A204.1 (cell line): Measurements from ENCODE around the gene KATNIP.

Source experiments
- FAIRE-seq: peaks from 2 replicates; lab custom pipeline; 2012; peaks lifted over from hg19 to GRCh38; lab: Jason Lieb, UNC

Gene KATNIP

GRCh38 chr16:27549746-27550581 lies at the start of gene KATNIP, which contains the start of gene GTF3C1:
KATNIP (plus strand) TSS chr16:27550144; CDS start chr16:27550171, 27 bp downstream.
GTF3C1 (minus strand) TSS chr16:27549913; CDS start chr16:27549890, 23 bp downstream.
- FAIRE-seq: peak; percentile 96

GRCh38 chr16:27500801-27501200 lies 49.1 kb upstream of the KATNIP start:
- no peak for FAIRE-seq

- no peak for FAIRE-seq
Observed at GRCh38 chr16:27503662-27504061, 46.3 kb upstream of the KATNIP start.

- FAIRE-seq: no peak
Observed at GRCh38 chr16:27505297-27506236, 44.4 kb upstream of the KATNIP start.

GRCh38 chr16:27506771-27507170 lies 43.2 kb upstream of the KATNIP start:
- no peak for FAIRE-seq

- no peak for FAIRE-seq
Observed at GRCh38 chr16:27508476-27508875, 41.5 kb upstream of the KATNIP start.

- FAIRE-seq: no peak
Observed at GRCh38 chr16:27511657-27512448, 38.1 kb upstream of the KATNIP start.

- FAIRE-seq: no peak
Observed at GRCh38 chr16:27514806-27515205, 35.1 kb upstream of the KATNIP start.

GRCh38 chr16:27515874-27516353 lies 34.0 kb upstream of the KATNIP start:
- FAIRE-seq: no peak

- FAIRE-seq: no peak
Observed at GRCh38 chr16:27516365-27516764, 33.6 kb upstream of the KATNIP start.

GRCh38 chr16:27517664-27518063 lies 32.3 kb upstream of the KATNIP start:
- no peak for FAIRE-seq

GRCh38 chr16:27518226-27518625 lies 31.7 kb upstream of the KATNIP start:
- no peak for FAIRE-seq

- no peak for FAIRE-seq
Observed at GRCh38 chr16:27520982-27521673, 28.8 kb upstream of the KATNIP start.

GRCh38 chr16:27522173-27522707 lies 27.7 kb upstream of the KATNIP start:
- FAIRE-seq: no peak

GRCh38 chr16:27526180-27526579 lies 23.8 kb upstream of the KATNIP start:
- FAIRE-seq: no peak

- no peak for FAIRE-seq
Observed at GRCh38 chr16:27528294-27528693, 21.6 kb upstream of the KATNIP start.

GRCh38 chr16:27529962-27530361 lies 20.0 kb upstream of the KATNIP start:
- no peak for FAIRE-seq

- FAIRE-seq: no peak
Observed at GRCh38 chr16:27531186-27531585, 18.8 kb upstream of the KATNIP start.

GRCh38 chr16:27531826-27532800 lies 17.8 kb upstream of the KATNIP start:
- FAIRE-seq: no peak

GRCh38 chr16:27534256-27534655 lies 15.7 kb upstream of the KATNIP start:
- no peak for FAIRE-seq
